GM12878 (cell line): ENCODE results near the gene PPP1R14B. TPM values are rescaled to one million over a fixed set of nuclear protein-coding genes. Genes with fewer than 3 reads are reported as not detected.
A peak's percentile ranks its signal among the peaks of the same experiment; 100 is the strongest.

Source experiments
- ATAC-seq: fragments of 200-7000 bp; cut with Tn5 transposase; 3 replicates; pipeline ENCODE4 v1.9.1; 2020; ENCODE audit warnings: mild to moderate bottlenecking, moderate library complexity
- BruUV-seq: library from RNA; stranded (reverse); fragments of 400-500 nt; replicated peaks from 2 replicates; lab custom pipeline; 2021; lab: Mats Ljungman, UMichigan
- CTCF ChIA-PET: fragments of 300-600 bp; sonication (Branson Sonifier 250); formaldehyde crosslinking; extraction: SDS; loops from one replicate; lab custom pipeline; 2021; ENCODE audit warnings: inconsistent platforms; lab: Yijun Ruan, JAX
- POLR2A ChIA-PET: fragments of 350-600 bp; formaldehyde crosslinking; extraction: SDS; loops from one replicate; lab custom pipeline; 2021; ENCODE audit warnings: inconsistent platforms; lab: Charles Lee
- RAD21 ChIA-PET: fragments of 300-600 bp; sonication (Branson Sonifier 250); formaldehyde crosslinking; loops from one replicate; lab custom pipeline; 2023; ENCODE audit warnings: antibody characterized with exemption; ENCODE audit not compliant: unreplicated experiment; lab: Charles Lee
- SMC1A ChIA-PET: fragments of 300-600 bp; sonication (Branson Sonifier 250); formaldehyde crosslinking; loops from one replicate; lab custom pipeline; 2023; ENCODE audit not compliant: unreplicated experiment, uncharacterized antibody; lab: Charles Lee
- DNase-seq: peaks from one replicate; pipeline ENCODE4 v3.0.0-alpha.2; 2011; ENCODE audit warnings: low read depth, low spot score
- FAIRE-seq: peaks from 3 replicates; lab custom pipeline; 2011; peaks lifted over from hg19 to GRCh38; lab: Jason Lieb, UNC
- H2AFZ ChIP-seq: 2 replicates; pipeline ENCODE4 v1.6.0; 2011; ENCODE audit warnings: low read depth, low read length, control low read depth; ENCODE audit not compliant: control insufficient read depth
- H3K27ac ChIP-seq: 2 replicates; pipeline ENCODE4 v1.5.1; 2011; ENCODE audit warnings: control low read depth; ENCODE audit not compliant: control insufficient read depth, insufficient read depth
- H3K27me3 ChIP-seq, 2 experiments: replicated peaks in 1 of 2; 2 replicates each; pipeline versions ENCODE4 v1.6.0 to v1.6.1; 2011; ENCODE audit warnings: low read length in 1 of 2; ENCODE audit not compliant: control insufficient read depth in 2 of 2, insufficient read depth in 2 of 2
- H3K36me3 ChIP-seq, 2 experiments: 2 replicates each; pipeline ENCODE4 v1.5.1; 2011; ENCODE audit warnings: low read length in 1 of 2; ENCODE audit not compliant: control insufficient read depth in 2 of 2, insufficient read depth in 2 of 2
- H3K4me1 ChIP-seq: 2 replicates; pipeline ENCODE4 v1.6.1; 2011; ENCODE audit warnings: mild to moderate bottlenecking, low read length, moderate library complexity, mixed read lengths; ENCODE audit not compliant: control insufficient read depth, insufficient read depth
- H3K4me2 ChIP-seq: 2 replicates; pipeline ENCODE4 v1.6.0; 2011; ENCODE audit warnings: control low read depth; ENCODE audit not compliant: control insufficient read depth, insufficient read depth
- H3K4me3 ChIP-seq: fragments of 200-600 bp; sonication (generic); 2 replicates; pipeline ENCODE4 v1.5.1; 2016
- H3K79me2 ChIP-seq: 2 replicates; pipeline ENCODE4 v1.6.0; 2011; ENCODE audit warnings: low read length; ENCODE audit not compliant: control insufficient read depth, insufficient read depth
- H3K9ac ChIP-seq: 2 replicates; pipeline ENCODE4 v1.8.0; 2011; ENCODE audit warnings: low read length, control low read depth, mixed read lengths; ENCODE audit not compliant: control insufficient read depth, insufficient read depth
- H3K9me3 ChIP-seq: replicated peaks from 3 replicates; pipeline ENCODE4 v1.5.1; 2011; ENCODE audit warnings: mild to moderate bottlenecking, low read length; ENCODE audit not compliant: control insufficient read depth, insufficient read depth
- H4K20me1 ChIP-seq: 2 replicates; pipeline ENCODE4 v1.6.0; 2011; ENCODE audit not compliant: control insufficient read depth, insufficient read depth
- DPF2 ChIP-seq: fragments of 450-650 bp; IDR thresholded peaks from 2 replicates; pipeline ENCODE4 v1.6.1; 2017; ENCODE audit warnings: mild to moderate bottlenecking
- EGR1 ChIP-seq, 2 experiments: IDR thresholded peaks; 1 replicate in 1 of 2; 2 replicates in 1 of 2; pipeline ENCODE4 v1.6.1; 2011 to 2012; ENCODE audit warnings: low read depth in 2 of 2, low read length in 2 of 2, borderline replicate concordance in 1 of 2, mild to moderate bottlenecking in 1 of 2, moderate library complexity in 1 of 2
- IKZF1 ChIP-seq: fragments of 450-650 bp; conservative IDR thresholded peaks from 2 replicates; pipeline ENCODE4 v1.6.1; 2017; ENCODE audit warnings: antibody characterized with exemption, mild to moderate bottlenecking
- LARP7 ChIP-seq: fragments of 450-650 bp; IDR thresholded peaks from 2 replicates; pipeline ENCODE4 v1.6.1; 2017; ENCODE audit warnings: mild to moderate bottlenecking
- NFYB ChIP-seq: IDR thresholded peaks from 2 replicates; pipeline ENCODE4 v1.6.1; 2011; ENCODE audit warnings: low read depth, mild to moderate bottlenecking, low read length, improper control_type of control experiment, moderate library complexity; ENCODE audit not compliant: insufficient read depth
- PAX8 ChIP-seq: fragments of 450-650 bp; IDR thresholded peaks from 2 replicates; pipeline ENCODE4 v1.6.1; 2017; ENCODE audit warnings: mild to moderate bottlenecking, moderate library complexity
- POLR2AphosphoS5 ChIP-seq: IDR thresholded peaks from 2 replicates; pipeline ENCODE4 v1.6.1; 2011; ENCODE audit warnings: mild to moderate bottlenecking, low read length, inconsistent platforms
- SMAD5 ChIP-seq: IDR thresholded peaks from 2 replicates; pipeline ENCODE4 v1.6.1; 2016; ENCODE audit warnings: antibody characterized with exemption, low read depth
- SPI1 ChIP-seq: IDR thresholded peaks from 2 replicates; pipeline ENCODE4 v1.6.1; 2011; ENCODE audit warnings: low read depth, mild to moderate bottlenecking, low read length, moderate library complexity, borderline replicate concordance; ENCODE audit not compliant: insufficient read depth
- TCF12 ChIP-seq: IDR thresholded peaks from 2 replicates; pipeline ENCODE4 v1.6.1; 2011; ENCODE audit warnings: low read depth, mild to moderate bottlenecking, low read length
- YY1 ChIP-seq: IDR thresholded peaks from 2 replicates; pipeline ENCODE4 v1.6.1; 2011; ENCODE audit warnings: low read depth, mild to moderate bottlenecking, low read length
- WGBS: methylation state at CpG from one replicate; pipeline ENCODE4 v1.1.6; 2016; ENCODE audit warnings: low lambda C conversion rate; ENCODE audit not compliant: insufficient replicate concordance, insufficient coverage; ENCODE audit errors: missing lambda C conversion rate; 5-methylcytosine and 5-hydroxymethylcytosine counted together
- in situ Hi-C: fragments of 300-500 bp; cut with MboI; formaldehyde crosslinking; loops from 9 replicates; pipeline ENCODE4 v1.14.3; 2018; ENCODE audit warnings: mixed read lengths
- intact Hi-C: fragments of 100-400 bp; cut with micrococcal nuclease; formaldehyde crosslinking; loops from one replicate; pipeline ENCODE4 v1.14.2; 2022; ENCODE audit not compliant: unreplicated experiment
- polyA plus RNA-seq, 11 experiments: library from polyadenylated mRNA; depleted of rRNA in 4 of 11; unstranded in 6 of 11; stranded (reverse) in 5 of 11; fragments of >200 nt; fragmentation: Nextera tagmentation in 4 of 11; fragmentation: Illumina TruSeq in 1 of 11; extraction: Ambion mirVana in 4 of 11; extraction: Trizol in 1 of 11; gene quantifications; 1 replicate in 1 of 11; 2 replicates in 10 of 11; pipeline versions ENCODE4 v1.2.1 to v1.2.3, GENCODE V29; 2011 to 2016; ENCODE audit warnings: inconsistent platforms in 2 of 11, missing spikeins in 2 of 11, low read depth in 1 of 11
- total RNA-seq, 4 experiments: library from RNA; depleted of rRNA in 3 of 4; stranded (reverse); fragments of >200 nt in 3 of 4; fragmentation: Illumina TruSeq in 1 of 4; extraction: Trizol in 1 of 4; gene quantifications; 2 replicates each; pipeline versions ENCODE4 v1.2.1 to v1.2.3, GENCODE V29; 2013 to 2021
- TF ChIP-seq, protein P1 (sequence below): IDR thresholded peaks from 2 replicates; pipeline ENCODE4 v1.6.1; 2012; ENCODE audit warnings: improper control_type of control experiment, low read depth, low read length; ENCODE audit not compliant: insufficient replicate concordance
- TF ChIP-seq, protein P2 (sequence below): IDR thresholded peaks from 2 replicates; pipeline ENCODE4 v1.6.1; 2011; ENCODE audit warnings: borderline replicate concordance, low read depth, mild to moderate bottlenecking, moderate library complexity, low read length; ENCODE audit not compliant: insufficient read depth, poor library complexity, severe bottlenecking

Gene PPP1R14B
- total and polyA plus RNA-seq, 10 of the 15 experiments (the other 5 are each of a cell fraction or from before 2014, with no cell fraction given) = 8.4 to 283 (median 124) TPM

DNA sequence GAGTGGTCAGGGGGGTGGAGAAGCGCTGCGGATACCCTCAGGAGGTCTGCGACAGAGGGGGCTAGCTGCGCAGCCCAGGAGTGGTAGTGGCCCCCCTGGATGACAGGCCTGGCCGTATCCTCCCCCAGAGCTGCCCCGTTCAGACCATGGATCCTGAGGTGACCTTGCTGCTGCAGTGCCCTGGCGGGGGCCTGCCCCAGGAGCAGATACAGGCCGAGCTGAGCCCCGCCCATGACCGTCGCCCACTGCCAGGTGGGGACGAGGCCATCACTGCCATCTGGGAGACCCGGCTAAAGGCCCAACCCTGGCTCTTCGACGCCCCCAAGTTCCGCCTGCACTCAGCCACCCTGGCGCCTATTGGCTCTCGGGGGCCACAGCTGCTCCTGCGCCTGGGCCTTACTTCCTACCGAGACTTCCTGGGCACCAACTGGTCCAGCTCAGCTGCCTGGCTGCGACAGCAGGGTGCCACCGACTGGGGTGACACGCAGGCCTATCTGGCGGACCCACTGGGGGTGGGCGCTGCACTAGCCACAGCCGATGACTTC is 20.2 kb downstream of the PPP1R14B start:
- H3K27ac ChIP-seq = peak overlapping the region; percentile 96
- SMC1A ChIA-PET = interaction anchor here (1.0 to 5.4 kb wide), 7 partner anchors 10 to 75 kb away, joined by 3 to 56 read pairs (median 3); partner anchors contain the start of genes FERMT3 and FKBP2
- TF ChIP-seq, protein P1, sequence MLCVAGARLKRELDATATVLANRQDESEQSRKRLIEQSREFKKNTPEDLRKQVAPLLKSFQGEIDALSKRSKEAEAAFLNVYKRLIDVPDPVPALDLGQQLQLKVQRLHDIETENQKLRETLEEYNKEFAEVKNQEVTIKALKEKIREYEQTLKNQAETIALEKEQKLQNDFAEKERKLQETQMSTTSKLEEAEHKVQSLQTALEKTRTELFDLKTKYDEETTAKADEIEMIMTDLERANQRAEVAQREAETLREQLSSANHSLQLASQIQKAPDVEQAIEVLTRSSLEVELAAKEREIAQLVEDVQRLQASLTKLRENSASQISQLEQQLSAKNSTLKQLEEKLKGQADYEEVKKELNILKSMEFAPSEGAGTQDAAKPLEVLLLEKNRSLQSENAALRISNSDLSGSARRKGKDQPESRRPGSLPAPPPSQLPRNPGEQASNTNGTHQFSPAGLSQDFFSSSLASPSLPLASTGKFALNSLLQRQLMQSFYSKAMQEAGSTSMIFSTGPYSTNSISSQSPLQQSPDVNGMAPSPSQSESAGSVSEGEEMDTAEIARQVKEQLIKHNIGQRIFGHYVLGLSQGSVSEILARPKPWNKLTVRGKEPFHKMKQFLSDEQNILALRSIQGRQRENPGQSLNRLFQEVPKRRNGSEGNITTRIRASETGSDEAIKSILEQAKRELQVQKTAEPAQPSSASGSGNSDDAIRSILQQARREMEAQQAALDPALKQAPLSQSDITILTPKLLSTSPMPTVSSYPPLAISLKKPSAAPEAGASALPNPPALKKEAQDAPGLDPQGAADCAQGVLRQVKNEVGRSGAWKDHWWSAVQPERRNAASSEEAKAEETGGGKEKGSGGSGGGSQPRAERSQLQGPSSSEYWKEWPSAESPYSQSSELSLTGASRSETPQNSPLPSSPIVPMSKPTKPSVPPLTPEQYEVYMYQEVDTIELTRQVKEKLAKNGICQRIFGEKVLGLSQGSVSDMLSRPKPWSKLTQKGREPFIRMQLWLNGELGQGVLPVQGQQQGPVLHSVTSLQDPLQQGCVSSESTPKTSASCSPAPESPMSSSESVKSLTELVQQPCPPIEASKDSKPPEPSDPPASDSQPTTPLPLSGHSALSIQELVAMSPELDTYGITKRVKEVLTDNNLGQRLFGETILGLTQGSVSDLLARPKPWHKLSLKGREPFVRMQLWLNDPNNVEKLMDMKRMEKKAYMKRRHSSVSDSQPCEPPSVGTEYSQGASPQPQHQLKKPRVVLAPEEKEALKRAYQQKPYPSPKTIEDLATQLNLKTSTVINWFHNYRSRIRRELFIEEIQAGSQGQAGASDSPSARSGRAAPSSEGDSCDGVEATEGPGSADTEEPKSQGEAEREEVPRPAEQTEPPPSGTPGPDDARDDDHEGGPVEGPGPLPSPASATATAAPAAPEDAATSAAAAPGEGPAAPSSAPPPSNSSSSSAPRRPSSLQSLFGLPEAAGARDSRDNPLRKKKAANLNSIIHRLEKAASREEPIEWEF = no peak
- TF ChIP-seq, protein P2, sequence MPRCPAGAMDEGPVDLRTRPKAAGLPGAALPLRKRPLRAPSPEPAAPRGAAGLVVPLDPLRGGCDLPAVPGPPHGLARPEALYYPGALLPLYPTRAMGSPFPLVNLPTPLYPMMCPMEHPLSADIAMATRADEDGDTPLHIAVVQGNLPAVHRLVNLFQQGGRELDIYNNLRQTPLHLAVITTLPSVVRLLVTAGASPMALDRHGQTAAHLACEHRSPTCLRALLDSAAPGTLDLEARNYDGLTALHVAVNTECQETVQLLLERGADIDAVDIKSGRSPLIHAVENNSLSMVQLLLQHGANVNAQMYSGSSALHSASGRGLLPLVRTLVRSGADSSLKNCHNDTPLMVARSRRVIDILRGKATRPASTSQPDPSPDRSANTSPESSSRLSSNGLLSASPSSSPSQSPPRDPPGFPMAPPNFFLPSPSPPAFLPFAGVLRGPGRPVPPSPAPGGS = no peak
- TF ChIP-seq NFYB = peak; percentile 68
- TF ChIP-seq TCF12 = 0 out of 2 replicates have a peak, but pooled peaks have one; percentile 36
- peak; percentile 75; the same call in 1 of the 2 replicates for TF ChIP-seq LARP7
- peak; percentile 33 for TF ChIP-seq POLR2AphosphoS5
- TF ChIP-seq IKZF1 = peak; percentile 48
- peak; percentile 45; the same call in 1 of the 2 replicates for TF ChIP-seq YY1
- peak; percentile 27; the same call in 1 of the 2 replicates for TF ChIP-seq SMAD5
- peak; percentile 33 for TF ChIP-seq DPF2
- TF ChIP-seq PAX8 = no peak
- TF ChIP-seq EGR1 (IDR thresholded peaks at IDR 0.05; ENCODE audit: borderline replicate concordance in 1 of 2, low read depth in 2 of 2, low read length in 2 of 2) = peak in 1 of 2 experiments; percentile 52; a peak in 1 of 3 replicates
- 0 out of 2 replicates have a peak, but pooled peaks have one; percentile 24 for TF ChIP-seq SPI1

More for the DNA sequence above, 20.2 kb downstream of the PPP1R14B start:
- H3K9ac ChIP-seq = peak overlapping the region; percentile 98
- H4K20me1 ChIP-seq = no peaks in the 10 kb centered on the region
- no peaks in the 10 kb centered on the region for H3K9me3 ChIP-seq
- peaks cover 20% of the 10 kb centered on the region for H3K4me1 ChIP-seq
- ChIA-PET RAD21 (interaction anchor here (0.8 to 3.3 kb wide), 10 partner anchors 10 to 109 kb away, joined by 3 to 34 read pairs (median 4); partner anchors contain the start of genes BAD, FERMT3, FKBP2 and PRDX5), CTCF (interaction anchor here (0.5 to 5.0 kb wide), 13 partner anchors 12 to 78 kb away, joined by 3 to 59 read pairs (median 4); partner anchors contain the start of genes FERMT3 and FKBP2), POLR2A (interaction anchor here (0.5 to 9.7 kb wide), 18 partner anchors 9 to 112 kb away, joined by 3 to 85 read pairs (median 6); partner anchors contain the start of genes BAD, FERMT3, FKBP2 and PPP1R14B)
- WGBS = 1% methylated on average over 26 of the region's 26 CpGs
- ATAC-seq (peak; percentile 67), DNase-seq (no peak), FAIRE-seq (peak; percentile 84)
- peak overlapping the region; percentile 98 for H3K4me2 ChIP-seq
- peaks cover 38% of the 10 kb centered on the region for H3K79me2 ChIP-seq
- TSS peak; percentile 72 for BruUV-seq
- H3K4me3 ChIP-seq = peak overlapping the region; percentile 90
- peak overlapping the region; percentile 54 for H2AFZ ChIP-seq
- H3K36me3 ChIP-seq = peaks cover 9% of the 10 kb centered on the region in 2 experiments
- in situ Hi-C loops (loop anchor here (25.0 kb wide), 1 partner anchor 1636 kb away; the partner anchor contains the start of genes CFL1, EFEMP2 and MUS81), intact Hi-C loops (no loop called here)
- H3K27me3 ChIP-seq = no peaks in the 10 kb centered on the region
